Mesenchymal stem cell (in vitro differentiated cells and primary cell): ENCODE measurements around the gene TADA3.

Experiments used
- DNase-seq: peaks from one replicate; pipeline ENCODE4 v3.0.0-alpha.2; 2013
- H2AFZ ChIP-seq: one replicate; pipeline ENCODE4 v1.6.1; 2013; ENCODE audit warnings: low read depth, mild to moderate bottlenecking, control low read depth, inconsistent platforms, low read length, moderate library complexity
- H2AK5ac ChIP-seq: 2 replicates; pipeline ENCODE4 v1.6.1; 2013; ENCODE audit warnings: low read length, moderate library complexity, mild to moderate bottlenecking, inconsistent platforms; ENCODE audit not compliant: severe bottlenecking
- H2BK120ac ChIP-seq: one replicate; pipeline ENCODE4 v1.6.1; 2013; ENCODE audit warnings: low read depth, mild to moderate bottlenecking, inconsistent platforms, low read length, moderate library complexity
- H2BK12ac ChIP-seq, 2 experiments: one replicate each; pipeline ENCODE4 v1.6.1; 2013; ENCODE audit warnings: inconsistent platforms in 2 of 2, low read length in 2 of 2, mild to moderate bottlenecking in 2 of 2, moderate library complexity in 2 of 2, control low read depth in 1 of 2
- H2BK15ac ChIP-seq: one replicate; pipeline ENCODE4 v1.6.1; 2013; ENCODE audit warnings: mild to moderate bottlenecking, low read depth, inconsistent platforms; ENCODE audit not compliant: poor library complexity, severe bottlenecking
- H2BK5ac ChIP-seq: 2 replicates; pipeline ENCODE4 v1.6.1; 2013; ENCODE audit warnings: low read depth, mild to moderate bottlenecking, low read length, control low read depth, inconsistent platforms; ENCODE audit not compliant: poor library complexity, severe bottlenecking
- H3K14ac ChIP-seq, 2 experiments: one replicate each; pipeline ENCODE4 v1.6.1; 2013; ENCODE audit warnings: inconsistent platforms in 2 of 2, low read length in 2 of 2, control low read depth in 1 of 2, mild to moderate bottlenecking in 1 of 2, moderate library complexity in 1 of 2
- H3K18ac ChIP-seq, 2 experiments: one replicate each; pipeline ENCODE4 v1.6.1; 2013; ENCODE audit warnings: inconsistent platforms in 2 of 2, low read length in 2 of 2, control low read depth in 1 of 2, low read depth in 1 of 2, mild to moderate bottlenecking in 1 of 2
- H3K23ac ChIP-seq, 2 experiments: one replicate each; pipeline ENCODE4 v1.6.1; 2013; ENCODE audit warnings: inconsistent platforms in 2 of 2, low read length in 2 of 2, mild to moderate bottlenecking in 2 of 2, moderate library complexity in 2 of 2, control low read depth in 1 of 2
- H3K27ac ChIP-seq: 2 replicates; pipeline ENCODE4 v1.5.1; 2013; ENCODE audit warnings: mild to moderate bottlenecking, moderate library complexity, low read length, control low read depth, inconsistent platforms; ENCODE audit not compliant: poor library complexity, severe bottlenecking
- H3K27me3 ChIP-seq, 2 experiments: 2 replicates each; pipeline versions ENCODE4 v1.6.1 to v1.7.0; 2013; ENCODE audit warnings: low read length in 2 of 2, mild to moderate bottlenecking in 2 of 2, moderate library complexity in 2 of 2, control low read depth in 1 of 2, inconsistent platforms in 1 of 2; ENCODE audit not compliant: control insufficient read depth in 1 of 2, insufficient read depth in 1 of 2
- H3K36me3 ChIP-seq, 2 experiments: 2 replicates each; pipeline versions ENCODE4 v1.6.1 to v1.7.0; 2013; ENCODE audit warnings: low read length in 2 of 2, control low read depth in 1 of 2, inconsistent platforms in 1 of 2, low read depth in 1 of 2, mild to moderate bottlenecking in 1 of 2; ENCODE audit not compliant: insufficient read depth in 2 of 2, control insufficient read depth in 1 of 2
- H3K4ac ChIP-seq, 2 experiments: one replicate each; pipeline ENCODE4 v1.6.1; 2013; ENCODE audit warnings: inconsistent platforms in 2 of 2, low read length in 2 of 2, mild to moderate bottlenecking in 2 of 2, moderate library complexity in 2 of 2, control low read depth in 1 of 2, low read depth in 1 of 2
- H3K4me1 ChIP-seq: 2 replicates; pipeline ENCODE4 v1.6.1; 2013; ENCODE audit warnings: low read depth, low read length, control low read depth; ENCODE audit not compliant: control insufficient read depth, insufficient read depth
- H3K4me2 ChIP-seq: 2 replicates; pipeline ENCODE4 v1.6.1; 2013; ENCODE audit warnings: low read length, mild to moderate bottlenecking, inconsistent platforms; ENCODE audit not compliant: poor library complexity, severe bottlenecking
- H3K4me3 ChIP-seq, 2 experiments: 2 replicates each; pipeline versions ENCODE4 v1.5.1 to v1.7.0; 2013; ENCODE audit warnings: low read length in 2 of 2, mild to moderate bottlenecking in 2 of 2, control low read depth in 1 of 2, low read depth in 1 of 2; ENCODE audit not compliant: insufficient read depth in 1 of 2
- H3K79me1 ChIP-seq: replicated peaks from 2 replicates; pipeline ENCODE4 v1.6.1; 2013; ENCODE audit warnings: mild to moderate bottlenecking, control low read depth, low read length, inconsistent platforms; ENCODE audit not compliant: poor library complexity, severe bottlenecking
- H3K9ac ChIP-seq: 2 replicates; pipeline ENCODE4 v1.7.0; 2013; ENCODE audit warnings: mild to moderate bottlenecking, low read length, moderate library complexity
- H3K9me3 ChIP-seq: 2 replicates; pipeline ENCODE4 v1.7.0; 2013; ENCODE audit warnings: mild to moderate bottlenecking, low read length; ENCODE audit not compliant: control insufficient read depth
- H4K8ac ChIP-seq: one replicate; pipeline ENCODE4 v1.6.1; 2013; ENCODE audit warnings: inconsistent platforms, mild to moderate bottlenecking, low read length, moderate library complexity
- H4K91ac ChIP-seq: one replicate; pipeline ENCODE4 v1.6.1; 2013; ENCODE audit warnings: mild to moderate bottlenecking, low read length, inconsistent platforms
- WGBS: methylation state at CpG from one replicate; pipeline ENCODE4 v1.1.7; 2013; ENCODE audit warnings: mixed read lengths; 5-methylcytosine and 5-hydroxymethylcytosine counted together

Gene TADA3

DNA sequence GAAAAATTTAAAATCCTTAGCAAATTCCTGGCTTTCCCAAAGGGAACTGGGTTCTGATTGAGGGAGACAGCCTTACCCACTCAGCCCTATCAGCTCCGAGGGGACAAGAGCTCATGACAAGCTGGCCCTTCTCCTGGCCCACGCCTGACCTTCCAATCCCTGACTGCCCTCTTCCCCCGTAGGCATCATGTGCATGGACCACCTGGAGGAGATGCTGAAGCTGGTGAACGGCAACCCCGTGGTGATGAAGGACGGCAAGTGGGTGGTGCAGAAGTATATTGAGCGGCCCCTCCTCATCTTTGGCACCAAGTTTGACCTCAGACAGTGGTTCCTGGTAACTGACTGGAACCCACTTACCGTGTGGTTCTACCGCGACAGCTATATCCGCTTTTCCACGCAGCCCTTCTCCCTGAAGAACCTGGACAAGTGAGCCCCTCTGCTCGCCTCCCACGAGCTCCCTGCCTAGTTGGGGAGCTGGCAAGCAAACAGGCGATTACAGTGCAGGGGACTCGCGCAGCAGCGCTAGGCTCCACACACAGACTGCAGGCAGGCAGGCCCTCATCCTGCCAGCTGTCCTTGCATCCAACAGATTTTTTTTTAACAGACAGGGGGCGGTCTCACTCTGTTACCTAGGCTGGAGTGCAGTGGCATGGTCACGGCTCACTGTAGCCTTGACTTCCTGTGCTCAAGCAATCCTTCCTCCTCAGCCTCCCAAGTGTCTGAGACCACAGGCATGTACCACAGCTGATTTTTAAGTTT lies 34.7 kb upstream of the TADA3 start:
- WGBS = 83% methylated on average over 20 of the region's 20 CpGs
- Histone ChIP-seq H2BK12ac (no peak overlapping the region), H3K9me3 (no peaks in the 10 kb centered on the region), H4K8ac (no peak overlapping the region), H2BK15ac (no peak overlapping the region), H3K27me3 (no peaks in the 10 kb centered on the region), H2BK5ac (no peak overlapping the region), H4K91ac (no peak overlapping the region), H3K9ac (no peak overlapping the region), H3K36me3 (peaks cover 21 to 56% of the 10 kb centered on the region in 2 experiments), H3K23ac (no peak overlapping the region), H2AFZ (no peak overlapping the region), H3K4ac (peak overlapping the region in 1 of 2 experiments; percentile 85), H2AK5ac (no peak overlapping the region), H2BK120ac (no peak overlapping the region), H3K4me2 (no peak overlapping the region), H3K14ac (no peak overlapping the region), H3K18ac (no peak overlapping the region), H3K79me1 (no peaks in the 10 kb centered on the region), H3K4me3 (no peak overlapping the region), H3K27ac (no peak overlapping the region), H3K4me1 (no peaks in the 10 kb centered on the region)
- DNase-seq = peak; percentile 33

DNA sequence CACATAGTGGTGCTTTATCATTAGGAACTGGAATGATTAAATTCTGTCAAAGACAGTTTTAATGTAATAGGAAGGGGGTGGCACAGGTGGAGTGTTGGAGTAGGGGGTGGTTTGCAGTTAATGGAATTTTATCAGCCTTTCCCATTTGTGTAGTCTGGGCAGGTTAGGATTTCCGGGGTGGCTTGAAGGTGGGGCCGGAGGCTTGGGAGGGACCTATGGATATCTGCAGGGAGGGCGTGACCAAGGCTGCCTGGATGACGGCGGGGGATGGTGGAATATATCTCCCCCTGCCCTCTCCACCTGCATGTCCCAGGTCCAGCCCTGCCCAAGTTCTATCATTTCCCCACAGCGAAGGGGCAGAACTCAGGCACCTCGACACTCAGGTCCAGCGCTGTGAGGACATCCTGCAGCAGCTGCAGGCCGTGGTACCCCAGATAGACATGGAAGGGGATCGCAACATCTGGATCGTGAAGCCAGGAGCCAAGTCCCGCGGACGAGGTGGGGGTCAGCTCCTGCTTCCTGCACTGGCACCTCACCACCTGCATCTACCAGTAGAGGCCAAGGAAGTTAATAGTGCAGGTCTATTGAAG lies 33.3 kb upstream of the TADA3 start:
- Histone ChIP-seq H3K79me1 (no peaks in the 10 kb centered on the region), H2AFZ (no peak overlapping the region), H4K8ac (no peak overlapping the region), H3K9ac (no peak overlapping the region), H3K23ac (peak overlapping the region in 1 of 2 experiments; percentile 48), H2BK15ac (no peak overlapping the region), H2BK120ac (no peak overlapping the region), H3K14ac (peak overlapping the region in 1 of 2 experiments; percentile 23), H3K4me3 (no peak overlapping the region), H3K27ac (no peak overlapping the region), H3K4me1 (no peaks in the 10 kb centered on the region), H2BK5ac (no peak overlapping the region), H3K27me3 (no peaks in the 10 kb centered on the region), H3K9me3 (no peaks in the 10 kb centered on the region), H4K91ac (no peak overlapping the region), H3K36me3 (peaks cover 24 to 55% of the 10 kb centered on the region in 2 experiments), H2BK12ac (no peak overlapping the region), H3K18ac (no peak overlapping the region), H3K4me2 (no peak overlapping the region), H2AK5ac (no peak overlapping the region), H3K4ac (no peak overlapping the region)
- WGBS = 84% methylated on average over 13 of the region's 14 CpGs
- no peak for DNase-seq

DNA sequence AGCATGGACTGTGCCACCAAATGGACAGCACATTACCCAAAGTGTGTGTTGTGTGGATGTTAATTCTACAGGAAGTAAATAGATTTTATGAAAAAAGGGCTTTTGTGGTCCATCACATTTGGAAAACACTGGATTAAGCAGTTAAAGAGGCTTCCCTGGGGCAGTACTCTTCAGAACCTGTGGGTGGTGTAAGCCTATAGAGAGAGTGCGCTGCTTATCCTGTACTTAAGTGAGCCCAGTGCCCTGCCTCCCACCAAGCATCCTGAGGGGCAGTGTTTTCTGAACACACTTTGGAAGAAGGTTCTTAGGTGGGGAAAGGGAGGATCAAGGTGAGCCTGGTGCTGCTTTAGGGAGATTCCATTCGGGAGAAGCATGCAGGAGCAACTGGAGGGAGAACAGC lies 28.7 kb upstream of the TADA3 start:
- peaks cover under 1% of the 10 kb centered on the region for H3K4me1 ChIP-seq
- peak; percentile 49 for DNase-seq
- H3K14ac ChIP-seq = no peak overlapping the region
- no peaks in the 10 kb centered on the region for H3K27me3 ChIP-seq
- H4K91ac ChIP-seq = no peak overlapping the region
- 60% methylated on average over 2 of the region's 2 CpGs for WGBS
- H2BK15ac ChIP-seq = no peak overlapping the region
- no peak overlapping the region for H2AK5ac ChIP-seq
- peaks cover 25 to 45% of the 10 kb centered on the region in 2 experiments for H3K36me3 ChIP-seq
- no peak overlapping the region for H3K18ac ChIP-seq
- no peak overlapping the region for H4K8ac ChIP-seq
- no peak overlapping the region for H3K9ac ChIP-seq
- H3K79me1 ChIP-seq = peaks cover under 1% of the 10 kb centered on the region
- H2BK12ac ChIP-seq = no peak overlapping the region
- no peak overlapping the region for H3K4me3 ChIP-seq
- no peak overlapping the region for H3K4me2 ChIP-seq
- H2AFZ ChIP-seq = no peak overlapping the region
- H2BK120ac ChIP-seq = no peak overlapping the region
- no peak overlapping the region for H2BK5ac ChIP-seq
- H3K9me3 ChIP-seq = no peaks in the 10 kb centered on the region
- H3K23ac ChIP-seq = no peak overlapping the region
- H3K27ac ChIP-seq = no peak overlapping the region
- no peak overlapping the region for H3K4ac ChIP-seq

DNA sequence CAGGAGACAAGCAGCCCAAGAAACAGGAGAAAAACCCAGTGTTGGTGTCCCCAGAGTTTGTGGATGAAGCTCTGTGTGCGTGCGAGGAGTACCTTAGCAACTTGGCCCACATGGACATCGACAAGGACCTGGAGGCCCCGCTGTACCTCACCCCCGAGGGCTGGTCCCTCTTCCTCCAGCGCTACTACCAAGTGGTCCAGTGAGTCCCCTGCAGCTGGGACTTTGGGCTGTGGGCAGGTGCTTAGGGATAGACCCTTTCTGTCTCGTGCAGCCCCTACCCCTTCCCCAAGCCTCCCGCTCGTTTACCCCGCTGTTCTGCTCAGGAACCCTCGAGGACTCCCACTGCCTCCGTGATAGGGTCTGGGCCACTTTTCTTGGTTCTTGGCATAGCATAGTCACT lies 28.3 kb upstream of the TADA3 start:
- Histone ChIP-seq H3K4me1 (peaks cover 4% of the 10 kb centered on the region), H3K79me1 (peaks cover 2% of the 10 kb centered on the region), H3K23ac (no peak overlapping the region), H3K14ac (no peak overlapping the region), H3K4me3 (no peak overlapping the region), H3K18ac (no peak overlapping the region), H2AK5ac (no peak overlapping the region), H3K36me3 (peaks cover 25 to 45% of the 10 kb centered on the region in 2 experiments), H3K4me2 (no peak overlapping the region), H2AFZ (no peak overlapping the region), H3K27me3 (no peaks in the 10 kb centered on the region), H2BK120ac (no peak overlapping the region), H3K4ac (no peak overlapping the region), H3K27ac (no peak overlapping the region), H4K8ac (no peak overlapping the region), H3K9ac (no peak overlapping the region), H3K9me3 (no peaks in the 10 kb centered on the region), H2BK12ac (no peak overlapping the region), H4K91ac (no peak overlapping the region), H2BK15ac (no peak overlapping the region), H2BK5ac (no peak overlapping the region)
- WGBS = 94% methylated on average over 12 of the region's 12 CpGs
- DNase-seq = no peak
